Renal pelvis (tissue), 4 donors: ENCODE data around the gene SYTL4. TPM values are rescaled to one million over a fixed set of nuclear protein-coding genes. Genes with fewer than 3 reads are reported as not detected.

Experiments used
- DNase-seq: peaks from one replicate; pipeline ENCODE4 v3.0.0-alpha.2; 2013
- polyA plus RNA-seq, 3 donors: library from polyadenylated mRNA; unstranded; fragments of 120-200 nt; gene quantifications; one replicate each; pipeline ENCODE4 v1.2.1, GENCODE V29; 2013; ENCODE audit not compliant: insufficient read length in 3 of 3

Gene SYTL4
- polyA plus RNA-seq, 3 donors, result 16.3 to 31.6 (median 21.8) TPM

GRCh38 chrX:100696699-100697351, 35.1 kb downstream of the SYTL4 start:
- no peak for DNase-seq

GRCh38 chrX:100695991-100696390, 35.9 kb downstream of the SYTL4 start:
- DNase-seq, result no peak

- DNase-seq, result no peak
Observed at GRCh38 chrX:100695302-100695701, 36.6 kb downstream of the SYTL4 start.

- DNase-seq, result no peak
Observed at GRCh38 chrX:100687546-100687945, 44.4 kb downstream of the SYTL4 start.

GRCh38 chrX:100687128-100687527, 44.8 kb downstream of the SYTL4 start:
- DNase-seq, result no peak

- no peak for DNase-seq
Observed at GRCh38 chrX:100685997-100686305, 46.0 kb downstream of the SYTL4 start.

GRCh38 chrX:100685284-100685996, 46.5 kb downstream of the SYTL4 start:
- DNase-seq, result peak; percentile 68

- DNase-seq, result no peak
Observed at GRCh38 chrX:100682939-100683338, 49.0 kb downstream of the SYTL4 start.

GRCh38 chrX:100681599-100681998, 50.3 kb downstream of the SYTL4 start:
- no peak for DNase-seq

- DNase-seq, result no peak
Observed at GRCh38 chrX:100680756-100681155, 51.2 kb downstream of the SYTL4 start.

- DNase-seq, result no peak
Observed at GRCh38 chrX:100677611-100678181, 54.2 kb downstream of the SYTL4 start.

GRCh38 chrX:100674705-100675104, 57.2 kb downstream of the SYTL4 start:
- no peak for DNase-seq

- no peak for DNase-seq
Observed at GRCh38 chrX:100673397-100673953, 58.4 kb downstream of the SYTL4 start.

GRCh38 chrX:100672966-100673365, 59.0 kb downstream of the SYTL4 start:
- DNase-seq, result no peak

- no peak for DNase-seq
Observed at GRCh38 chrX:100663642-100664041, 68.3 kb downstream of the SYTL4 start.

- no peak for DNase-seq
Observed at GRCh38 chrX:100662796-100663195, 69.1 kb downstream of the SYTL4 start.

- no peak for DNase-seq
Observed at GRCh38 chrX:100662170-100662569, 69.8 kb downstream of the SYTL4 start.

GRCh38 chrX:100659431-100660137, 72.3 kb downstream of the SYTL4 start:
- no peak for DNase-seq

- no peak for DNase-seq
Observed at GRCh38 chrX:100658941-100659381, 73.0 kb downstream of the SYTL4 start.

- DNase-seq, result no peak
Observed at GRCh38 chrX:100654261-100654660, 77.7 kb downstream of the SYTL4 start.

GRCh38 chrX:100652266-100652665, 79.7 kb downstream of the SYTL4 start:
- DNase-seq, result no peak

GRCh38 chrX:100650841-100651240, 81.1 kb downstream of the SYTL4 start:
- no peak for DNase-seq
